ENCODE measurements around the gene NSUN4.
"Not testable (repeated sequence)": the region's sequence is repeated elsewhere in the genome, so short reads cannot be mapped to it uniquely, and the experiment has no call there.

NSUN4 gene

DNA sequence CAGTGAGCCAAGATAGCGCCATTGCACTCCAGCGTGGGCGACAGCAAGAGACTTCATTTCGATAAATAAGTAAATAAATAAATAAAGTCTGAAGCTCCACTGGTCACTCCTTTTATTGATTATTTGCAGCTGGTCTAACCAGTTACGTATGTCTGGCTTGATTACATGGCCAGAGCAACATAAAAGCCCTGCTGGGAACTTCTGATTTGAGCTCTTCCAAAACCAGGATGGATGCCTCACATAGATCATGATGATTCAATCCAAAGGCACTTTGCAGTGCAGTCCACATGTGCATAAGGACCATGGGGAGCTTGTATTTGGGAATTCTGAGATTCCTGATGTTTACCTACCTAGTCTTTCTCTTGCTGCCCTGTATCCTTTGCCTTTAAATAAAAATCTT lies 24.0 kb downstream of the NSUN4 start:
- FAIRE-seq = no peak
- no peak for DNase-seq (ENCODE audit: low spot score)

DNA sequence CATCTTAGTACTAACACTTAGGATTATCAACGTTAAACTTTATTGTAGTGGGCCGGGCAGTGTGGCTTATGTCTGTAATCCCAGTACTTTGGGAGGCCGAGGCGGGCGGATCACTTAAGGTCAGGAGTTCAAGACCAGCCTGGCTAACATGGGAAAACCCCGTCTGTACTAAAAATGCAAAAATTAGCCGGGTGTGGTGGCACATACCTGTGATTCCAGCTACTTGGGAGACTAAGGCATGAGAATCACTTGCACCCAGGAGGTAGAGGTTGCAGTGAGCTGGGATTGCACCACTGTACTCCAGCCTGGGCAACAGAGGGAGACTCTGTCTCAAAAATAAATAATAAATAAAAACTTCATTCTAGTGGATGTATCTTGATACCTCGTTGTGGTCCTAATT lies 25.2 kb downstream of the NSUN4 start:
- not testable (repeated sequence) for FAIRE-seq; DNase-seq (ENCODE audit: low spot score)

DNA sequence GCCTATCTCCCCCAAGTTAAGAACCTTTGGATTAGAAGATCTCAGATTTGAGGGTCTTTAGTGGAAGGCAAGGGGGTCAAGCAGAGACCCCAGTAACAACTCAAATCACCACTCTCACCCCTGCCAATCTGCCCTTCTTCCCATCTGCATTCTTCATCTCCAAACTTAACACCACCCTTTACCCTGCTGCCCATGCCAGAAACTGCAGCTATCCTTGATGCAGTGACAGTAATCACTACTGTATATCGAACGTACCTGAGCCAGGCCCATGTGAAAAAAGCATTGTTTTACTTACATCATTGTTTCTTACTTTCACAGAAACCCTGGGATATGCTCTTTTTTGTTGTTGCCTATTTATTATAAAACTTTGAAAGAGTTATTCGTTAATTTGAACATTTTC lies 26.5 kb downstream of the NSUN4 start:
- no peak for FAIRE-seq
- no peak for DNase-seq (ENCODE audit: low spot score)

DNA sequence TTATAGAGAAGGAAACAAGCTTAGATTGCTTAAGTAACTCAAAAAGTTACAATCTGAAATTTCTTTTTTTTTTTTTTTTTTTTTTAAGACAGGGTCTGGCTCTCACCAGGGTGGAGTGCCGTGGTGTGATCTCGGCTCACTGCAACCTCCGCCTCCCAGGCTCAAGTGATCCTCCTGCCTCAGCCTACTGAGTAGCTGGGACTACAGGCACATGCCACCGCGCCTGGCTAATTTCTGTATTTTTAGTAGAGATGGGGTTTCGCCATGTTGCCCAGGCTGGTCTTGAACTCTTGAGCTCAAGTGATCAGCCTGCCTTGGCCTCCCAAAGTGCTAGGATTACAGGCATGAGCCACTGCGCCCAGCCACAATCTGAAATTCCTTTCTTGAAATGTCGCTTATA lies 27.1 kb downstream of the NSUN4 start:
- not testable (repeated sequence) for FAIRE-seq; DNase-seq (ENCODE audit: low spot score)

DNA sequence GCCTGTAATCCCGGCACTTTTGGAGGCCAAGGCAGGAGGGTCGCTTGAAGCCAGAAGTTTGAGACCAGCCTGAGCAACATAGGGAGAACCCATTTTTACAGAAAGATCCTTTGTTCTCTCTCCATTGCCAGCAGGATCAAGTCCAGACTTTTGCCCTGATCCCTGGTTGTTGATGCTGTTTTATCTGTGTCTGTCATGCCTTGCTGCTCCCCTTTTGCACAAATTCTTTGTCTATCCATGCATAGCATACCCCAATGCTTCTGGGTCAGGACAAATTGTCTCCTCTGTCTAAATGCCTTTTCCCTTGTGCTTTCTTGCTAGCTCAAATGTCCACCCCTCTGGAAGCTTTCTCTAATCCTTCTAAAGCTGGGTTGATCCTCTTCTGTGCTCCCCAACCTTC lies 28.2 kb downstream of the NSUN4 start:
- no peak for DNase-seq (ENCODE audit: low spot score)
- no peak for FAIRE-seq

GRCh38 chr1:46369542-46370213 lies 29.1 kb downstream of the NSUN4 start:
- FAIRE-seq (no peak), DNase-seq (ENCODE audit: low spot score) (no peak)

- DNase-seq (ENCODE audit: low spot score) (peak; percentile 17), FAIRE-seq (no peak)
Measured at GRCh38 chr1:46370214-46370633, 29.6 kb downstream of the NSUN4 start.

- no peak for FAIRE-seq
- DNase-seq (ENCODE audit: low spot score) = no peak
Measured at GRCh38 chr1:46372431-46372830, 31.8 kb downstream of the NSUN4 start.

- DNase-seq (ENCODE audit: low spot score) = no peak
- no peak for FAIRE-seq
Measured at GRCh38 chr1:46379996-46380395, 39.4 kb downstream of the NSUN4 start.

GRCh38 chr1:46380508-46380907 lies 39.9 kb downstream of the NSUN4 start:
- FAIRE-seq = no peak
- no peak for DNase-seq (ENCODE audit: low spot score)

GRCh38 chr1:46393510-46393909 lies 52.9 kb downstream of the NSUN4 start:
- FAIRE-seq = no peak
- DNase-seq (ENCODE audit: low spot score) = no peak

GRCh38 chr1:46394108-46394871 lies 53.7 kb downstream of the NSUN4 start, which contains the start of gene FAAH:
FAAH (plus strand) TSS chr1:46394317; CDS start chr1:46394349, 32 bp downstream.
- DNase-seq (ENCODE audit: low spot score) = no peak
- no peak for FAIRE-seq

GRCh38 chr1:46394872-46395465 lies 54.4 kb downstream of the NSUN4 start:
- no peak for DNase-seq (ENCODE audit: low spot score)
- FAIRE-seq = no peak

- DNase-seq (ENCODE audit: low spot score) (no peak), FAIRE-seq (no peak)
Measured at GRCh38 chr1:46396441-46397398, 56.1 kb downstream of the NSUN4 start.

DNA sequence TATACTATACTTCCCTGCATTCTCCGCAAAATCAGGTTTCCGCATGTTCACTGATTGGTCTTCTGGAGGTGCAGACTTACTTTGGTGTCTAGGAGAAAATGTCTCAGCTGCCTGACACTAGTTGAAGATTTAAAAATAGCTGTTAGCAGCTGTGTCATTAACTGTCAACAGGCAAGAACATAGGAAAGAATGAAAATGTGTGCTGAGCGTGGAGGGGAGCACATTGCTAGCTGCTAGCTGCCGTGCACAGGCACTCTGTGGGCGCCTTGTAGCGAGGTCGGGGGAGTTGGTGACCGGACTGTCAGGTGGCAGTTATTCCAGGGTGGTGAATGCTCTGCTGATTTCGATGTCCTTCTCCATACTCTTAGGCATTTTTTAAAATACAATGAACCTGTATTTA lies 58.7 kb downstream of the NSUN4 start:
- FAIRE-seq (no peak), DNase-seq (ENCODE audit: low spot score) (no peak)

GRCh38 chr1:46400421-46400820 lies 59.8 kb downstream of the NSUN4 start:
- DNase-seq (ENCODE audit: low spot score) = no peak
- no peak for FAIRE-seq

- FAIRE-seq = no peak
- no peak for DNase-seq (ENCODE audit: low spot score)
Measured at GRCh38 chr1:46401154-46401913, 60.7 kb downstream of the NSUN4 start.

GRCh38 chr1:46401964-46402626 lies 61.5 kb downstream of the NSUN4 start:
- FAIRE-seq (no peak), DNase-seq (ENCODE audit: low spot score) (no peak)

DNA sequence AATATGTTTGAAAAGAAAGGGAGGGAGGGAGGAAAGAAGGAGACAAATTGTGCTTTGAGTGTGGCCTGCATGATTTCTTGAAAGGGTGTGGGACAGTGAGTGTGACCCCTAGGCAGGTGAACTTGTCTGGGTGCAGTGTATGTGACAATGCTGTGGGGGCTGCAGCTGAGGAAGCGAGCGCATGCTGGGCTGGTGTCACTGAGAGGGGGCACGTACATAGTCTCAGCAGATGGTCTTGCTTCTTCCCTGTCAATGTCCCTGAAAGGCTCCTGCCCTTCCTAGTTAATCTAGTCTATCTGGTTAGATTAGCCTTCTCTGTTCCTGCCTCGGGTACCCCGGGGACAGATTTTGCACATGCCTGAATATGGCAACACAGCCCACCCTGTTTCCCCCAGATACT lies 63.3 kb downstream of the NSUN4 start:
- FAIRE-seq (no peak), DNase-seq (ENCODE audit: low spot score) (no peak)

Data from RCC 7860 (cell line).